ENCODE measurements around the gene TMEM176B.

DNA sequence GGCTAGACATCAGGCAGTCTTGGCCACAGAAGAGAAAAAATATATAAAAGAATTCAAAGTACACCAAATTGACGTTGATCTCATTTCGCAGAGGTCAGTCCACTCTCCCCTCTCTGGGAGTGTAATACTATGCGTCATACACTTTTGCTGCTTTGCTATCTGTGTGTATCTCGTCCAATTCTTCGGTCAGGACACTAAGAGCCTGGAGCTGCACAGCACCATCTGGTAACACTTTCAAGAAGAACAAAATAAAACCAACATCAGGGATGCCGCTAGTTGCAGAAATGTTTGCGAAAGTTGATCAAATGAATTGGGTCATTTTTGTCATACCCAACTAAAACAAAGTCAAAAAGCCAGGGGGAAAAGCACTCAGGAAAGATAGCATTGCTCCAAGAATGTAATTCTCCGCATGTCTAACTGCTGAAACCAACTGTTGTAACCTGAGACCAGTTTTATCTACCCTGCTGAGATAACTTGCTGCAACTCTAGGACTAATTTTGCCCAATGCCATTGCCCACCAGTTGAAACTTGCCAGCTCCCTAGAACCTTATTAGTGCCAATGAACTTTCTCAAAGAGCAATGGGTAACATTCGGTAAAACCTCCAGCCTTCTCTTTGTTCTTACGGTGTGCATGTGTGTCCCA lies 23.4 kb upstream of the TMEM176B start:
- TF ChIP-seq, protein P1, sequence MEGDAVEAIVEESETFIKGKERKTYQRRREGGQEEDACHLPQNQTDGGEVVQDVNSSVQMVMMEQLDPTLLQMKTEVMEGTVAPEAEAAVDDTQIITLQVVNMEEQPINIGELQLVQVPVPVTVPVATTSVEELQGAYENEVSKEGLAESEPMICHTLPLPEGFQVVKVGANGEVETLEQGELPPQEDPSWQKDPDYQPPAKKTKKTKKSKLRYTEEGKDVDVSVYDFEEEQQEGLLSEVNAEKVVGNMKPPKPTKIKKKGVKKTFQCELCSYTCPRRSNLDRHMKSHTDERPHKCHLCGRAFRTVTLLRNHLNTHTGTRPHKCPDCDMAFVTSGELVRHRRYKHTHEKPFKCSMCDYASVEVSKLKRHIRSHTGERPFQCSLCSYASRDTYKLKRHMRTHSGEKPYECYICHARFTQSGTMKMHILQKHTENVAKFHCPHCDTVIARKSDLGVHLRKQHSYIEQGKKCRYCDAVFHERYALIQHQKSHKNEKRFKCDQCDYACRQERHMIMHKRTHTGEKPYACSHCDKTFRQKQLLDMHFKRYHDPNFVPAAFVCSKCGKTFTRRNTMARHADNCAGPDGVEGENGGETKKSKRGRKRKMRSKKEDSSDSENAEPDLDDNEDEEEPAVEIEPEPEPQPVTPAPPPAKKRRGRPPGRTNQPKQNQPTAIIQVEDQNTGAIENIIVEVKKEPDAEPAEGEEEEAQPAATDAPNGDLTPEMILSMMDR (conservative IDR thresholded peaks at IDR 0.05; ENCODE audit: low read length): no peak
- no peak for TF ChIP-seq EZH2phosphoT487 (IDR thresholded peaks at IDR 0.05; ENCODE audit: borderline replicate concordance, low read depth, low read length)

Data from OCI-LY7 (cell line).